HG03064 (cell line): ENCODE data around the gene FBXW9.
"Not testable (repeated sequence)": the region's sequence is repeated elsewhere in the genome, so short reads cannot be mapped to it uniquely, and the experiment has no call there.

Source experiments
- ATAC-seq: cut with Tn5 transposase; IDR thresholded peaks from one replicate; pipeline ENCODE4 v1.9.1; 2021; ENCODE audit warnings: low read depth; ENCODE audit not compliant: unreplicated experiment

The FBXW9 gene

DNA sequence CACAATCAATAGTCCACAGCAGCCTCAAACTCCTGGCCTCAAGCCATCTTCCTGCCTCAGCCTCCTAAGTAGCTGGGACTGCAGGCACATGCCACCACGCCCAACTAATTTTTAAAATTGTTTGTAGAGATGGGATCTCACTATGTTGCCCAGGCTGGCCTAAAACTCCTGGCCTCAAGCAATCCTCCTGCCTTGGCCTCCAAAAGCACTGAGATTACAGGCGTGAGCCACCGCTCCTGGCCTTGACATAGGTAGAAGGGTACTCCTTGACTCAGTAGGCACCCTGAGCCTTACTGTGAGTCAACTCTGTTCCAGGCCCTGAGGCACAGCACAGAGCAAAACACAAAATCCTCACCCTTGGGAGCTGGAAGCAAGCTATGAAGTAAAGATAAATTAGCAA lies 19.5 kb upstream of the FBXW9 start:
- no peak for ATAC-seq

DNA sequence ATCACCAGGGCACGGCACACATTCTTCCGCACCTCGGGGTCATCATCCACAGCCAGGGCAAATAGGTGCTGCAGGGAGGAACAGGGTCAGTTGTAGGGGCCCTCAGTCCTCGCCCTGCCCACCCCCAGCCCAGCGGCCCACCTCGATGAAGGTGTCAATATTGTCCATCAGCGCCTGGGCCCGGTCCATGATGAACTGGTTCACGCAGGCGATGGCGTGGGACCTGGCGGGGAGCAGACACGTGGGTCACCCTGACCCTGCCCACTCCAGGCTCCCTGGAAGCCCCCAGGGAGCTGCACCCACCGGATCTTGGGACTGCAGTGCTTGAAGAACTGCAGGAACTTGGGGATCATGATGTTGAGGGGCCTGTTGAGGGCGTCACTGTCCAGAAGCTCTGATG lies 18.7 kb upstream of the FBXW9 start:
- no peak for ATAC-seq

DNA sequence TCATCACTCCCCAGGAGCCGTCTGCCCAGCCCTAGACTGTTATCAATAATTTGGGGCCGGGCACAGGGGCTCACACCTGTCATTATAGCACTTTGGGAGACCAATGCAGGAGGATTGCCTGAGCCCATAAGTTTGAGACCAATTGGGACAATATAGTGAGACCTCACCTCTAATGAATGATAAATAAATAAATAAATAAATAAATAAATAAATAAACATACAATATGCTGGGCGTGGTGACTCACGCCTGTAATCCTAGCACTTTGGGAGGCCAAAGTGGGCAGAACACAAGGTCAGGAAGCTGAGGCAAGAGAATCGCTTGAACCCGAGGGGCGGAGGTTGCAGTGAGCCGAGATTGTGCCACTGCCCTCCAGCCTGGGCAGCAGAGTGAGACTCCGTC lies 16.9 kb upstream of the FBXW9 start:
- not testable (repeated sequence) for ATAC-seq

DNA sequence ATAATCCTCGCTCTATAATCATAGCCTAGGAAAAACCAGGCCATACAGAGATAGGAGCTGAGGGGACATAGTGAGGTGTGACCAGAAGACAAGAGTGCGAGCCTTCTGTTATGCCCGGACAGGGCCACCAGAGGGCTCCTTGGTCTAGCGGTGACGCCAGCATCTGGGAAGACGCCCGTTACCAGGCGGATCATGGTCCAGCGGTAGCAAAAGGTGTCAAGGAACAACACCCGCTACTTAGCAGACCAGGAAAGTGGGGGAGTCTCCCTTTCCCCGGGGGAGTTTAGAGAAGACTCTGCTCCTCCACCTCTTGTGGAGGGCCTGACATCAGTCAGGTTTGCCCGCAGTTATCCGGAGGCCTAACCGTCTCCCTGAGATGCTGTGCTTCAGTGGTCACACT lies 15.6 kb upstream of the FBXW9 start:
- not testable (repeated sequence) for ATAC-seq

DNA sequence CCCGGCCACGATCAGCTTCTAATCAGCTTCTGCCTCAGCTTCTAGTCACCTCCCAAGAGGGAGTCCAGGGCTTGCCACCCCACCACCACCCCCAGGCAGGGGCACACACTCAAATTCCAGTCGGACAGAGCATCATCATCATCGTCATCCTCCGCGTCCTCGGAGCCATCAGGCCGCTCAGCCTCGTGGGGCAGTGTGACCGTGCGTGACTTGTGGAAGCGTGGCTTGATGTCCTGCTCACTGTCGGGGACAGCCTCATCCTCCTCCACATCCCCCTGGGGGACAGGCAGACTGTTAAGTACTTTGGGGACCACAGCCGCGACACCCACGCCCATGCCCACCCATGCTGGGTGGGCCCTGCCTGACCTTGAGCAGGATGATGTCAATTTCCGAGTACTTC lies 14.8 kb upstream of the FBXW9 start:
- no peak for ATAC-seq

DNA sequence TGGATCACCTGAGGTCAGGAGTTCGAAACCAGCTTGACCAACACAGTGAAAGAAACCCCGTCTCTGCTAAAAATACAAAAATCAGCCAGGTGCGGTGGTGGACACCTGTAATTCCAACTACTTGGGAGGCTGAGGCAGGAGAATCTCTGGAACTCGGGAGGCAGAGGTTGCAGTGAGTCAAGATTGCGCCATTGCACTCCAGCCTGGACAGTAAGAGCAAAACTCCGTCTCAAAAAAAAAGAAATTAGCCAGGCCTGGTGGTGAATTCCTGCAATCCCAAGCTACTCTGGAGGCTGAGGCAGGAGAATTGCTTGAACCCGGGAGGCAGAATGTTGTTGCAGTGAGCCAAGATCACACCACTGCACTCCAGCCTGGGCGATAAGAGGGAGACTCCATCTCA lies 12.2 kb upstream of the FBXW9 start:
- no peak for ATAC-seq

DNA sequence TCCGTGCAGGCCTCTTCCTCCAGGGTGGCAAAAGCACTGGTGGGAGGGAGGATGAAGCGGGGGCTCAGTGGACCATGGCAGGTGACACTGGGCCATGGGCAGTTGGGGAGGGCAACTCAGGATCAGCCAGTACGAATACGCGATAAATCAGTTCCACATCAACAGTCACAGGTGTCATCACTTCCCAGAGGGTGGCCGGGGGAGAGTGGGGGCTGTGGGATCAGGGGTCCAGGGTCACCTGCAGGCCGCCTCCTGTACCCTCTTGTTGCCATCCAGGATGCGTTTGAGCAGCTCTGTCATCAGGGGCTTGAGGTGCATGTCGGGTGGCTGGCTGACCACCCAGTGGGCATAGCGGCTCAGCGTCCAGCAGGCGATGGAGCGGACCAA lies 9.9 kb upstream of the FBXW9 start:
- no peak for ATAC-seq

DNA sequence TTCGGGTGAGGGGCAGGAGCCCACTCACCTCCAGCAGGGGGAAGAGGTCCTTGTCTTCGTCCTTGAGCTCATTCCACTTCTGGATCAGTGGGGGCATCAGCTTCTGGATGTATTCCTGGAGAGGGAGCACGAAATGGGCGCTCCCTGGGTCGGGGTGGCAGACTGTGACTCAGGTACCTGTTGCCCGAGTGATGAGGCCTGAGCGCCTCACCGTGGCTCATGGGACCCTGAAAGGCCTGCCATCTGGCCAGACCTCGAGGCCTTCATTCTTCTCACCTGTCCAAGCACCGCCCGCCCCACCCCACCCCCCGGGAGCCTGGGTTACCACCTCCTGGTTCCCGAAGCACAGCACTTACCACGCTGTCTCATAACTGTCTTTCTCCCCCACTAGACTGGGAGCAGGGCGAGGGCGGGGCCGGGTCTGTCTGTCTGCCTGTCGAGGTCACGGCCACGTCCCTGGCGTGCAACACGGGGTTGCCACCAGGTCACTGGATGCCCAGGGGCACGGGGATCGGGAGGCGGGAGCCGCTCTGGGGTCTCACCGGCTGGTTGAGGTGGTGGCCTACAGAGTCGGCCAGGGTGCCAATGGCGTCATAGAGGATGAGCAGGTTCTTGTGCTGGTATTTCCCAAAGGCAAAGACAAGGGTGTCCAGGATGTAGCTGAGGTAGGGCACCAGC lies 9.4 kb upstream of the FBXW9 start:
- ATAC-seq = no peak

DNA sequence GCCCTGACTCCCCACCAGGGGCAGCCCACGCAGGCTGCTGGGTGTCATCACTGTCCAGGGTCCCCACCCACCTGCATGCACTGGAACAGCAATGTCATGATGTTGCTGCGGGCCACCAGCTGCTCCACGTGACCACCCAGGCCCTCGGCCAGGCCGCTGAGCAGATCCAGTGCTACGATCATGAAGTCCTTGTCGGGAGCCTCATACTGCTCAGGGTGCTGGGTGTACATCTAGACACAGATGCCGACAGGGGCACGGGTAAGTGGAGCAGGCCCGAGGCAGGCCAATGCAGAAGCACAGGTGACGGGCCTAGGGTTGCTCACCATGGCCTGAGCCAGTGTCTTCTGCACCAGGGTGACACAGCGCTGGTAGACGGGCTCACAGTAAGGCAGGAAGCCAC lies 8.7 kb upstream of the FBXW9 start:
- ATAC-seq = no peak

DNA sequence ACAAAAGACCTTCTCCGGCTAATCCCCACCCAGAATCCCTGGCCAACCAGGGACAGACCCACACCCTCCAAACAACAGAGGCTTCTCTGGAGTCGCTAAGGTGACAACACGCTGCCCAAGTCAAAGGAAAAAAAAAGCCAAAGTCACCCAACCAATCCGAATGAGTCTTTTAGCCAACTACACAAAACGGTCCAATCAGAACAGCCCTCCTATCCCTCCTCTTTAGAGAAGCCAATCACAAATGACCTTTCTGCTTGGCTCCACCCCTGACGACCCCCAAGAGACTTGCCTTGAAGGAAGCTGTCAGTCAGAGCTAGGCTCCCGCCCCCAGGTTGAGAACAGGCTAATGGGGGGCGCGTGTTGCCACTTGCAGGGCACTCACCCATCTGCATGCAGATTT lies 6.6 kb upstream of the FBXW9 start:
- ATAC-seq = no peak

DNA sequence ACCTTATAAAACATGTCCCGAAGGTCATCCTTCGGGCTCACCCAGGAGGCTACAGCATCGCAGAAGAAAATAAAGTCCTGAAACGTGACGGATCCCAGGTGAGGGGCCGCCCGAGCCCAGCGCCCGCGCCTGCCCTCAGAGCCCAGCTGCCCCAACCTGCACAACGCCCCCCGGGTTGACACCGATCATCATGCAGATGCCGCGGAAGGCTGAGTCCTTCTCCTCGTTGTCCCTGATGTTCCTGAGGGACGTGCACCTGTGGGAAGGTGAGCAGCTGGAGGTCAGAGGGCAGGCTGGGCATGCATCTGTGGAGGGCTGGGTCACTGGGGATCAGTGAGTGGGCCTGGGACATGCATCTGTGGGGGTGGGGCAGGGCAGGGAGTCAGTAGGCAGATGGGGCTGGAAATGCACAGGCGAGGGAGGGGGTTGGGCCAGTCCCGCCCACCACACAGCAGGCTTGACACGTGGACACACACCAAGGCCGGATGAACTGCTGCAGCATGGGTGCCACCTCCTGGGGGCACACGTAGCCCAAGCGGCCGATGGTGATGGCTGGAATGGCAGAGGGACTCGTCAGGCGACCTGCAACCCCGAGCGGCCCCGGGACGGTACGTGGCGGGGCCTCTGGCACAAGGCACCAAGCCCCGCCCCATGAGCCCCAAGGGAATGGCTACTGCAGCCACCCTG lies 5.3 kb upstream of the FBXW9 start:
- ATAC-seq = no peak

DNA sequence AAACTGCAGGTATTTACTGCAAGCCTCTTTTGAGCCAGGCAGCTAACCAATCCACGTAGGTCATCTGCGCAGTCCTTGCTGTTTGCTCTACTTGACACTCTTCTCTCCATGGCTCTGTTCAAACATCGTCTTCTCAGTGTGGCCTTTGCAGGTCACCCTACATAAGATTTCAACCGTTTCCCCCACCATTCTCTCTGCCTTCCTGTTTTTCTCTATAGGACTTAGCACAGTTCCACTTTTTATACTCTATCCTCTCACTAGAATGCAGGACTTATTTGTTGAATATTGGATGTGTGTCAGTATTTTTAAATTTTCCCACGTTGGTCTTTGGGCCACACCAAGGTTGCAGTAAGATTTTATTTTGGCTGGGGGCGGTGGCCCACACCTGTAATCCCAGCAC lies 1.7 kb upstream of the FBXW9 start:
- no peak for ATAC-seq

DNA sequence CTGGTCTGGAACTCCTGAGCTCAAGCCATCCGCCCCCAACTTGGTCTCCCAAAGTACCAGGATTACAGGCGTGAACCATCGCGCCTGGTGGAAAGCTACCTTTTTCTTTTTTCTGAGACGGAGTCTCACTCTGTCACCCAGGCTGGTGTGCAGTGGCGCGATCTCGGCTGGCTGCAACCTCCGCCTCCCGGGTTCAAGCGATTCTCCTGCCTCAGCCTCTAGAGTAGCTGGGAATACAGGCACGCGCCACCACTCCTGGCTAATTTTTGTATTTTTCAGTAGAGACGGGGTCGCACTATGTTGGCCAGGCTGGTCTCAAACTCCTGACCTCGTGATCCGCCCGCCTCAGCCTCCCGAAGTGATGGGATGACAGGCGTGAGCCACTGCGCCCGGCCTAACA lies 994 bp upstream of the FBXW9 start:
- not testable (repeated sequence) for ATAC-seq

DNA sequence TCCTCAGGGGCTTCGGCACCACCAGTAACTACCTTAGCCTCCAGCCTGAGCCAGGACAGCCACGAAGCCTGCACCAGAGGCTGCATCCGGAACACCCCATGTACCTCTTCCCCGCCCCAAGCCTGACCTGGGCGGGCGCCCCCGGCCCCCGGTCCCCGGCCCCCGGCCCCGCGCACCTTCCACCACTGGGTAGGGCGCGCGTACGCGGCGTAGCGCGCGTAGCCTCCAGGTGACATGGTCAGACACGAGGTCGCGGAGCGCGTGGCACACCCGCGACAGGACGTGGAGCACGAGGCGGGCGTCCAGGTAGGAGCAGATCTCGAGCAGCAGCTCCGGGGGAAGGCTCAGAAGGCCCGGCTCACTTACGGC lies 450 bp downstream of the FBXW9 start:
- ATAC-seq = no peak

DNA sequence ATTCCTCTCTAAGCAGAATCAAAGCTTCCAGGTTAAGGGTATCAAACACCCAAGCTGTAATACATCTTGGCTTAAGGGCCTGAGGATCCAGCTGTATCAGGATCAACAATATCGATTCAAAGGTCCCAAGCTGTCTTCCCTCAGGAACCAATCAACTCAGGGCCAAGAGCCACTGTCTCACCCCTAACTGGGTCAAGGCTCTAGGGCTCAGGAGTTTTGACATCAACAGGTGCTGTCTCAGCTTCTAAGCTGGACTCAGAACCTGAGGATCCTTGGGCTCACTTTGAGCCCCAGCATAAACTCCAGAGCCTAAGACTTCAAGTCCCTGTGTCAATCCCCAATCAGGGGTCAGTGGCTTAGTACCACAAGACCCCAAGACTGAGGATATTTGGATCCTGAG lies 917 bp downstream of the FBXW9 start:
- ATAC-seq = no peak

DNA sequence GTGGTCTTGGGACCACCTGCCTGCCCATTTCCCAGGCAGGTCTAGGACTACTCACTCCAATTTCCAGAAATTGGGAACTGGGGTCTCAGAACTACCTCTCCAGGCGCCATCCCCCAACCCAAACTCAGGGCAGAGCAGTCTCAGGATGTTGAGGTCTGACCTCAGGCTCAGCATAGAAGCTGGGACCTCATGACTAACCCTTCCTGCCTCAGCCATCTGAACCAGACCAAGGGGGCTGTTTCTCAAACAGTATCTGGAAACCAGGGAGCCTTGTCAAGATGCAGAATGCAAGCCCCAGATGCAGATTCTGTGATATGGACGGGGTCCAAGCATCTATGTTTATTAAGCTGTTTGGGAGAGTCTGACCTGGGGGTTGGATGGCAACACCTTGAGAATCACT lies 1.3 kb downstream of the FBXW9 start:
- no peak for ATAC-seq

DNA sequence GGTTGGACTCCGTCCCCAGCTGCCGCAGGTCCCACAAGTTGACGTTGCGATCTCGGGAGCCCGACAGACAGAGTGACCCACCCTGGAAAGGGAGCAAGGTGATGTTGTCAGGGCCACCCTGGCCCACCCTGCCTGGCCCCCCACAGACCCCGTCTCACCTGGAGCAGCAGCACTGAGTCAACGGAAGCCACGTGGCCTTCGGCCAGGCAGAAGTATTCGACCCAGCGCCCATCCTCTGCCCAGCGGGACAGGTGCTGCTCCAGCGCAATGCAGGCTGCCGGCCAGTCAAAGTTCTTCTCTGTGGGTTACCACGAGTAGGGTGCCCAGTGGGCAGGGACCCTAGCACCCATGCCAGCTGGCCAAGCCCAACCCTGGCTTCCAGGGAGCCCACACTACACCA lies 1.8 kb downstream of the FBXW9 start:
- no peak for ATAC-seq

DNA sequence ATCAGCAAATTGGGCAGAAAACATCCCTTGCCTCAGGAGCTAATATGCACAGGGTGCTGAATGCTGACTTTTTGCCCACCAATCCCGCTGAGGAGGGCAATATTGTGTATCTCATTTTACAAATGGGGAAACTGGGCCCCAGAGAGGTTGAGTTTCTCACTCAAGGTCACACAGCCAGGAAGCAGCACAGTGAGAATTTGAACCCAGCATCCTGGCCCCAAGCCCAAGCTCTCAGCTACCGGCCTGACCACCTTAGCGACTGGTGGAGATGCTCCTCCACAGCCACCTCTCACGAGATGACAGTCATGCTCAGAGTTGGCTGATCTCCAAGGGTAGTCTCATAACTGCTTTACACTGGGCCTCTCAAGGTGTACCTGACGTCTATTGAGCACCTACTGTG lies 3.5 kb downstream of the FBXW9 start:
- no peak for ATAC-seq

DNA sequence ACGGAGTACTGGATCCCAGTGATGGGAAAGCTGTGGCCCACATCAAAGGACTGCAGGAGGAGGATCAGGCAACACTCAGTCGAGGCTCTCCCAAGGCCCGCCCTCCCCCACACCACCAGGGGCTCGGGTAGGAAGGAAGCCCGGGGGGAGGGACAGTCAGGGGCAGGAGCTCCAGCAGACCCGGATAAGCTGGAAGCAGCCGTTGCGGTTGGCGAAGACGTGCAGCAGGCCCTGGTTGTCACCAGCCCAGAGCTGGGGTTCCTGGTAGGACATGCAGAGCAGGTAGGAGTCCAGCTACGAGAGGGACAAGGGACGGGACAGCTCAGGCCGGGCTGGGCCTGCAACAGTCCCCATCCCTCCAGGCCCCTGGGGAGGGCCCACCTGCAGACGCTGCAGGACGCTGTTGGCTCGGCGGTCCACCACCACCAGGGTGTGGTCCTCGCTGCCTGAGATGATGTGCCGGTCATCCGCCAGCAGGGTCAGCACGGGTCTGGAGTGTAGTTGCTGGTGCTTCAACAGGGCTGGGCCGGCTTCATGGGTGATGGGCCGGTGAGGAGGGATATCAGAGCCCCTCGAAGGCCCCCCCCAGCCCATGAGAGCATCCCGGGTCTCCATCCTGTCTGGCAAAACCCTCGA lies 6.7 kb downstream of the FBXW9 start:
- no peak for ATAC-seq

DNA sequence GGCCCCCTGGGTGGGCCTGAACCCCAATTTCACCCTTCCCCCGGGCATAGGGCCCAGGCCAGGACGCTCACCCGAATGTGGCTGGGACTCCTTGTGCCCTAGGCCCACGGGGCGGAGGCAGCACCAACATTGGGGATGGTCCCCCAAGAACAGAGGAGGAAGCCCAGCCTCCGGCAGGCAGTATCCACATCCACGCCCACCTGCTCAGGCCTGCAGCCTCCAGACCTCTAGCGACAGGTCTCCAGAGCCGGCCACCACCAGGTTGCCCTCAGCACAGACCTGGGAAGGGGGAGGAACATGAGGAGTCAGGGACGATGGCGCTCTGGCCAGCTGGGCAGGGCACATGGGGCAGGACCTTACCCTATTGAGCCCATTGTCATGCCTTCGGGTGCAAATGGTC lies 7.4 kb downstream of the FBXW9 start:
- ATAC-seq = no peak

DNA sequence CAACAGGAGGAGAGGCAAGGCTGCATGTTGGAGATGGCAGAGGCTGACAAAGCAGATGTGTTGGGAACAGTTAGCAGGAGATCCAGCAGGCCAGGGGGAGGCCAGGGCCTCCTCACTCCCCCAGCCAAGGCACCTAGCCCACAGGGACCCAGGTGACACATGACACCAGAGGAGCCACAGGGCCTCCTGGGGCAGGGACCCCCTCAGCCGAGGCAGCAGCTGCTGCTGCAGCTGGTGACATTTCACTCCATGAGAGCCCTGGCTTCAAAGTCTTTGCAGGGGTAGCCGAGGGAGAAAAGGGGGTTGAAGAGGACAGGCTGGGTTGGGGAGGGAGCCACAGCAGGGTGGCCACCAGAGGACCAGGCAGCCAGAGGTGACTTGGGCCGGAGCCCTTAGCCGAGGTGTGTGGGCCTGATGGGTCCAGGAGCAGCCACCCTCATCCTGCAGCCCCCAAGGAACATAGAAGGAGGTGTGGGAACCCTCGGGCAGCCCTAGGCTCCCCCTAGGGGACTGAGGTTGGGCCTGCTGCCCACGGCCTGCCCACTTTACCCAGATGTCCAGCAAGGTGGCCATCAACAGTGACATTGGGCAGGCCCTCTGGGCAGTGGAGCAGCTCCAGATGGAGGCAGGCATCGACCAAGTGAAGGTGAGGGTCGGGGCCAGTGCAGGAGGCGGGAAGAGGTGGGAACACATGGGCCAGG lies 8.8 kb downstream of the FBXW9 start, which contains the start of gene GNG14:
Gene GNG14, plus strand, starts transcription at position 503 of the 701 bp plus-strand sequence. Its CDS starts 51 bp downstream, at position 554.
- ATAC-seq = no peak
